GM12891 (cell line): ENCODE results near the gene MAST2.

ENCODE experiments used
- POLR2A ChIP-seq: IDR thresholded peaks from 2 replicates; pipeline ENCODE4 v1.6.1; 2011; ENCODE audit warnings: low read depth, low read length, control low read depth
- POLR2AphosphoS5 ChIP-seq: IDR thresholded peaks from 2 replicates; pipeline ENCODE4 v1.6.1; 2011; ENCODE audit warnings: low read depth, low read length, control low read depth
- SPI1 ChIP-seq: IDR thresholded peaks from 2 replicates; pipeline ENCODE4 v1.6.1; 2011; ENCODE audit warnings: low read depth, low read length, control low read depth
- TAF1 ChIP-seq: IDR thresholded peaks from 2 replicates; pipeline ENCODE4 v1.6.1; 2011; ENCODE audit warnings: low read depth, low read length, control low read depth

- TF ChIP-seq POLR2AphosphoS5 (no peak), TAF1 (no peak), POLR2A (no peak), SPI1 (no peak)
Measured at GRCh38 chr1:45945426-45945825, 142.0 kb downstream of the MAST2 start.
